NCI-H1092 (cell line): ENCODE results near the gene ELMO3.

Experiments
- DNase-seq: peaks from one replicate; lab custom pipeline; 2025; lab: John Stamatoyannopoulos, UW

ELMO3 gene, protein sequence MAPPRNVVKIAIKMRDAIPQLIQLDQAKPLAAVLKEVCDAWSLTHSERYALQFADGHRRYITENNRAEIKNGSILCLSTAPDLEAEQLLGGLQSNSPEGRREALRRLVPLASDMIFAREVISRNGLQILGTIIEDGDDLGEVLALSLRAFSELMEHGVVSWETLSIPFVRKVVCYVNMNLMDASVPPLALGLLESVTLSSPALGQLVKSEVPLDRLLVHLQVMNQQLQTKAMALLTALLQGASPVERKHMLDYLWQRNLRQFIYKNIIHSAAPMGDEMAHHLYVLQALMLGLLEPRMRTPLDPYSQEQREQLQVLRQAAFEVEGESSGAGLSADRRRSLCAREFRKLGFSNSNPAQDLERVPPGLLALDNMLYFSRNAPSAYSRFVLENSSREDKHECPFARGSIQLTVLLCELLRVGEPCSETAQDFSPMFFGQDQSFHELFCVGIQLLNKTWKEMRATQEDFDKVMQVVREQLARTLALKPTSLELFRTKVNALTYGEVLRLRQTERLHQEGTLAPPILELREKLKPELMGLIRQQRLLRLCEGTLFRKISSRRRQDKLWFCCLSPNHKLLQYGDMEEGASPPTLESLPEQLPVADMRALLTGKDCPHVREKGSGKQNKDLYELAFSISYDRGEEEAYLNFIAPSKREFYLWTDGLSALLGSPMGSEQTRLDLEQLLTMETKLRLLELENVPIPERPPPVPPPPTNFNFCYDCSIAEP

DNA sequence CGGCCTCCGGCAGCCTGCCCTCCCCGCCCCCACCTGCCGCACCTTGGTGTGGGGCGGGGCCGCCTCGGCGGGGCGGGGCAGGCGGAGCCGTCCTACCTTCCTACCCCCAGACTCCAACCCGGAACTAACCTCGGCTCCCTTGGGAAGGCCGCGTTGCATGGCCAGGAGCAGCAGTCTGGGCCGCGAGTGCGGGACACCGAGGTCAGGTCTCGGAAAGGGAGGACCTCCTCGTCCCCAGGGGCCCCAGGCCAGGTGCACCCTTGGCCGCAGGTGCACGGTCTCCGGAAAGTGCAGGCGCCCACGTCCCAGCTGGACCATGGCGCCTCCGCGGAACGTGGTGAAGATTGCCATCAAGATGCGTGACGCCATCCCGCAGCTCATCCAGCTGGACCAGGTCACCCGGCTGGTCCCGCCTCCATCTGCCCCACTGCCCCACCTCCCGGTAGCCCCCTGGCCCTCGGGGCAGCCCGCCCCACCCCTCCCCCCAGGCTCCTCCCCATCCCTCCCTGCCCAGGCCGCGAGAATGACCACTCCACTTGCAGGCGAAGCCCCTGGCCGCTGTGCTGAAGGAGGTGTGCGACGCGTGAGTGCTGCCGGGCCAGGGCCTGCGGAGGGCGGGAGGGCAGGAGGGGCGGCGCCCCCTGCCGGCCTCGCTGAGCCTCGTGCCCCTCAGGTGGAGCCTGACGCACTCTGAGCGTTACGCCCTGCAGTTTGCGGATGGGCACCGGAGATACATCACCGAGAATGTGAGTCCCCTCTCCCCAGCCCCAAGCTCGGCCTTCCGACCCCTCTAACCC, at the start of gene ELMO3:
Gene ELMO3, plus strand, starts transcription at position 121 of the 797 bp plus-strand sequence. Its CDS starts 196 bp downstream, at position 317.
- no peak for DNase-seq

DNA sequence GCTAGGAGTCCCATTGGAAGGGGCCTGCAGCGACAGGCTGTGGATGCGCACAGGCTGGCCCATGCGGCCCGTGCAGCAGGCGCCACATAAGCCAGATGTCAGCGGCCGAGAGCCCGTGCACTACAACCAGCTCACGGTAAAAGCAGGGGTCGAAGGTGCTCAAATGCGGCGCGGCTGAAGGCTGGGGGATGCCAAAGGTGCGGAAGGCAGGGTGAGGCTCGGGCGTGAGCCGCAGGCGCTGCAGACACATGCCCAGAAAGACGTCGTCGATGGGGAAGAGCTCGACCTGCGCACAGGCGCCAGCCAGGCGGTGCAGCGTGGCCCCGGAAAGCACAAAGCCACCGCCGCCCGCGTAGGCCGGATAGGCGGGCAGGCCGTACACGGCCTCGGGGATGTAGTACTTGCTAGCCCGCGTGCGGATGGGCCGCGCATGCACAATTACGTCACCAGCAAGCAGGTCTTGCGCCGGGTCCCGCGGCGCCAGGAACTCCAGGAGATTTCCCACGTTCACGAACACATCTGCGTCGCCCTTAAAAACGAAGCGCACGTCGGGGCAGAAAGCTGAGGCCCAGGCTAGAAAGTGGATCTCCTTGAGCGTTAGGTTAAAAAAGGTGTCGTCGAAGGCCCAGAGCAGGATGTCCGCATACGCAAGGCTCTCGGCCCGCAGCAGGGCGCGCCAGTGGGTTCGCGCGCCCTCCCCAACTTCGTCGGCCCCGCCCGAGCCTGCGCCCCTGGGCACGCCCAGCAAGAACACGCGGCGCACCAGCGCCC, 49.5 kb upstream of the ELMO3 start:
- DNase-seq = no peak

- DNase-seq = peak; percentile 14
These were observed 48.7 kb upstream of the ELMO3 start for GRCh38 chr16:67150047-67150832.

- peak; percentile 49 for DNase-seq
These were observed 48.0 kb upstream of the ELMO3 start, which contains the start of gene B3GNT9 for GRCh38 chr16:67150833-67151396. B3GNT9 (minus strand) TSS chr16:67150998; CDS start chr16:67150485, 513 bp downstream.

DNA sequence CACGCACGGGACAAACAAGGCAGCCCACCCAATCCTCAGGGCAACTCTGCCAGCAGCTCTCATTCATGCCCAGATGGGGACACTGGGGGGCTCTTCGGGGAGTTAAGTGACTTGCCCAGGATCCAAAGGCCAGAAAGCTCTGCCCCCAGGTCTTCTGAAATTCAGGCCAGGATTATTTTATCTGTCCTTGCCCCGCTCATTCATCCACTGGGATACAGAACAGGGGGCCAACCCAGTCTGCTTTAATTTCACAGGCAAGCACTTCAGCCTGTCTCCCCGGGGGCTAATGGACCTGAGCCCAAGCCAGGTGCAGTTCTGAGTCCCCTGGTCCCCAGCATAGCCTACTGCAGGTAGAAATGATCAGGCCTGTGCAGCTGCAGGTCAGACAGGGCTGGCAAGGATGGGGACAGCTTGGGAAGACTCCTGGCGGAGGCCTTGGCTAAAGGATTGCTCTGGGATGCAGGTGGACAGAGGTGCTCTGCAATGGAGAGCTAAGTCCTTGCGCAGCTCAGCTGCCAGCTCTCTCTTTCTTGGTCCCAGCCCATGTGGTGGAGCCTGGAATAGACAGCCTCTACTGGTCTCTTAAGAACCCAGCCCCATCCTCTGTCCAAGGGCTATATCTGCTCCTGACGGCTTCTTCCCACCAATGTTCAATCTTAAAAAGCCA, 47.4 kb upstream of the ELMO3 start:
- DNase-seq = no peak

DNA sequence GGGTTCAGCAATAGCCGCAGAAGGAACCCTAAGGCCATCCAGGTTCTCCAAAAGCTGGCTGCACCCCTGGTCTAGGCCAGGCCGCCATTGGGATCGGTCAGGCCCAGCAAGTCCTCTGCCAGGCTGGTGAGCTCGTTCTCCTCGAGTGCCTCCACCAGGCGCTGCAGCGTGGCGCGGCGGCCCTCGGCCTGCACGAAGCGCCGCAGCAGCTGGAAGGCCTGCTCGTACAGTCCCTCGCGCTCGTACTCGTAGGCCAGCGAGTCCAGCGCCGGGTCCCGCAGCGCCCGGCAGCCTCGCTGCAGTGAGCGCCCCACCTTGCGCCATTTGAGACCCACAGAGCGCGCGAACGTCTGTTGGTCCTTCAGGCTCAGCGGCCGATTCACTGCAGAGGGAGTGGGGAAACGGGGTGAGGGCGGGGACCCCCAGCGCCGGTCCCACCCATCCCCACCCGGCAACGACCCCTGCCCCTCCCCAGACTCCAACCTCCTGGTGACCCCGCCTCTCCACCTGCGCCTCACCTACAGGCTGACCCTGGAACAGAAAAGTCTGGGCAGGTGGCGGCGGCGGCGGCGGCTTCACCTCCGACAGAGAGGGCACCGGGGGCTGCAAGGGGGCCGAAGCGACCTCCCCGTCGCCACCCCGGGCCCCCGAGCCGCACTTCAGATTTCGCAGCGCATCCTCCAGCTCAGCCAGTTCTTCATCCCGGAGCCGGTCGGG, 44.2 kb upstream of the ELMO3 start:
- no peak for DNase-seq

DNA sequence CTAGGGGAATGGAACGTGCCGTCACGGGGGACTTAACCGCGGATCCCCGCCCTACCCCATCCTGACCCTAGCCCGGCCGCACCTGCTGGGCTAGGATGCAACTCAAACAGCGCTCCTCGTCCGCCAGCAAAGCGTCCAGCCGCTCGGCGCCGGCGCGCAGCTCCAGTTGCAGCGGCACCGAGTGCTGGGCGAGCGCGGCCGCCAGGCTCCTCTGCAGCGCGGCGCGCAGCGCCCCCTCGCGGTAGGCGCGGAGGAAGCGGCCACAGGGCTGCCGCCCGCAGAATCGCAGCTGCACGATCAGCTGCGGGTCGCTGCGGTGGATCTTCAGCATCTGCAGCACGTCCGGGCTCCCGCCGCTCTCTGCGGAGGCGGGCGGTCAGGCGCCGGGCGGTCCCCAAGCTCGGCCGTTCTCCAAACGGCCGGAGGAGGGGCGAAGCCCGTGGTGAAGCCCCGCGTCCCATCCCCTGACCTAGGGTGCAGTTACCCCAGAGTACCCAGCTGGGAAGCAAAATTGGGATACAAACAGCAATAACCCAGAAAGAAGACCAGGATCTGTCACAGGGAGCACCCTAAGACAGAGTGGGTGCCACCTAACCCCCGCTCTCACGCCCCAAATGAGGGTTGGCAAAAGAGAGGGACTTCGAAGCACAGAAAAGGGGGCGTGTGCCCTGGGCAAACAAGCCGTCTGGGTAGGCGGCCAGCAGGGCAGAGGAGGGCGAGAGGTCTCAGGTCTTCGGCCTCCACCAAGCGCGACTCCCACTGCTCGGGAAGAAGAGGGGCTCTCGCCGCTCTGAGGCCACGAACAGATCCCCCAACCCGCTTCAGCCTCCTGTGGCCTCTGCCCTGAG, 43.4 kb upstream of the ELMO3 start:
- peak; percentile 59 for DNase-seq

DNA sequence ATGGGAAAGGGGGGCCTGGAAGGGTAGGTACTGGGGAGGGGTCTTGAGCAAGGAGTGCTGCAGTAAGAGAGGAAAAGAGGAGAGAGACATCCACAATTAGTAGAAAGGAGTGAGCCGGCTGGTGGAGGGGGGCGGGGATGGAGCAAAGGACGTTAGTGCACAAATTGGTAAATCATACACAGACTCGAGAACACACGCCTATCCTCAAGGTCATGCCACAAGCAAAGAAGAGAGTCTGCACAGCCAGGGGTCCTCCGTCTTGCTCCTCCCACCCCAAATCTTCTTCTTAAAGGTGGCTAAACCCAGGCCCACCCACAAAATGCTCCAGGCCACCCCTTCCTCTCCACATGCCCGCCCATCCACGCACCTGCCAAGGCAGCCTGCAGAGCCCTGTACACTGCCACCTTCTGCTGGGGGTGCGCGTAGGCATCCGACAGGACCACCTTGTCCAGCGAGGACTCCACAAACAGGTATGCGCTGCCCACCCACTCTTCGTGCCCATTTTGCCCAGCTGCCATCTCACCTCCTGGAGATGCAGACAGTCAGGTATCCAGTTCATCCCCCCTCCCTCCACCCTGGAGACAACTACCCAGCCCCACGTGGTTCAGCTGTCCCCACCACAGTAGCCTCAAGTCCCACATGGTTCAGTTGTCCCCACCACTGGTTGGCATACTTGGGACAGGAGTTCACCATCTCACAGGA, 42.6 kb upstream of the ELMO3 start:
- no peak for DNase-seq

- no peak for DNase-seq
These were observed 41.7 kb upstream of the ELMO3 start for GRCh38 chr16:67157106-67157748.

DNA sequence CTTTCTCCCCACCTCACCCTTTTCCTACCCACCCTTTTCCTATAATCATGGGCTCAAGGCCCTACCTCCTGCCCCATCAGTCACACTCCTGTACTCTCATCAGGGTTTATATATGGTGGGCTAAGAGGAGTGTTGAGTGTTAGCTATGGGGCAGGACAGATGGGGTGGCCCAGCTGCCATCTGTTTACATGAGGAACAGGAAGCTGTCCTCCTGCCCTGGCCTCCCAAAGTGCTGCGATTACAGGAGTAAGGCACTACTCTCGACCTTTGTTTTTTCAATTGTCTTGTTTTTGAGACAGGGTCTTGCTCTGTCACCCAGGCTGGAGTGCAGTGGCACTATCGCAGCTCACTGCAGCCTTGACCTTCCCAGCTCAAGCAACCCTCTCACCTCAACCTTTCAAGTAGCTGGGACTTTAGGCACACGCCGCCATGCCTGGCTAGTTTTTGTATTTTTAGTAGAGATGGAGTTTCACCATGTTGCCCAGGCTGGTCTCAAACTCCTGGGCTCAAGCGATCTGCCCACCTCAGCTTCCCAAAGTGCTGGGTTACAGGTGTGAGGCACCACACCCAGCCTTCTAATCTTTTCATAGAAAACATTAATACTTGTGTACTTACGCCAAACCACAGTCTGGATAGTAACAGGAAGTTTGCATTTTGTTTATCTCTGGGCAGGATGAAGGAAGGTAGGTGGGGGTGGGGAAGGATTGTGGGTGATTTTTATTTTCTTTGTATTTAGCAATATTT, 40.9 kb upstream of the ELMO3 start:
- DNase-seq = no peak

GRCh38 chr16:67158637-67159600, 40.0 kb upstream of the ELMO3 start:
- no peak for DNase-seq

DNA sequence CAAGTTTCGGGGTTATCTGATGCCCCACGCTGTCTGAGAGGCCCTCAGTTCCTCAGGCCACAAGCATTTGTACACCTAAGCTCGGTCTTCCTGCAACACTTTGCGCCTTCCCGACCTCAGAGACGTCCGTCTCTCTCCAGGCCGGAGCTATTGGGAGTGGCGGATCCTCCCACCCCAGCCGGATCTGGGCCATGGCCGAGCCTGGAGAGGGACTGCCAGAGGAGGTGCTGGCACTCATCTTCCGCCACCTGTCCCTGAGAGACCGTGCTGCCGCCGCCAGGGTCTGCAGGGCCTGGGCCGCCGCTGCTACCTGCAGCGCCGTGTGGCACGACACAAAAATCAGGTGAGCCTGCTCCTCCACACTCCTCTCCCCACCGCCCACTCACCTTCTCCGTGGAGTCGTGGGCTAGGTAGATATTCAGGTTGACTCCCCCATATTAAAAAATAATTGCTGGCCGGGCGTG, 37.3 kb upstream of the ELMO3 start:
- DNase-seq = no peak

GRCh38 chr16:67162506-67163163, 36.3 kb upstream of the ELMO3 start:
- DNase-seq = no peak

GRCh38 chr16:67163164-67163998, 35.5 kb upstream of the ELMO3 start:
- peak; percentile 76 for DNase-seq
